GM19324 (cell line): ENCODE results near the gene UMAD1.

ENCODE experiments used
- ATAC-seq: cut with Tn5 transposase; IDR thresholded peaks from one replicate; pipeline ENCODE4 v1.9.1; 2021; ENCODE audit warnings: mild to moderate bottlenecking, moderate library complexity; ENCODE audit not compliant: unreplicated experiment, low FRiP score

UMAD1 gene

DNA sequence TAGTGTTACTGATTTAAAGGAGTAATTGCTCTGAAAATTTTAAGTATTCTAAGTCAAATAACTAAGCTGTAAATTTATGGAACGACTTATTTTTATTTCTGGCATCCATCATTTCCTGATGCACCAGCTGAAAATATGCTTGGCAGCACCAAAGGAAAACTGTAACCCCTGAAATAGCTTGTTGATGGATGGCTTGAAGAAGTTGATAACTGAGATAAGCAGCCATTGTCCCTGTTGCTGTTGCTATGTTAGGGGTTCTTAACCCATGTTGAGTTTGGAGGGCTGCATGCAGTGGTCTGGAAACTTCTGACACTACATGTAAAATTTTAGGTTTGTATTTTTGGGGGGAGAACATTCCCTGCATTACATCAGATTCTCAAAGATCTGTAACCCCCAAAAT is 47.2 kb downstream of the UMAD1 start:
- ATAC-seq = no peak

DNA sequence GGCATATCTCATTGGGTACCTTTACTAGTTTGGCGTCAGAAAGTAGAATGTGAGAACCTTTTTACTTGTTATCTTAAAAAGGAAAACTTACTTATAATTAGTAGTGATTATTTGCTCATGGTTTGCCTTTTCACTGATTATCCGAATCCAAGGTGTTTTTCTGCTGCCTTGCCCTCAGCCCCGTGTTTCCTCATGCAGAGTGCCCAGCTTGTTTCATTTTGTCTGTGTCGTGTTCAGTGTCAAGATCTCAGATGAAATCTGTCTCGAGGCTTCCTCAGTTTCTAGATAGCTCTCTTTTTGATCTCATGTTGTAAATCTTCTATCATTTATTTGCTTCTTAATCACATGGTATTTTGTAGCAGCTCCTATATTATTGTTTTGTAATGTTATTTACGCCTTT is 47.8 kb downstream of the UMAD1 start:
- ATAC-seq = no peak

DNA sequence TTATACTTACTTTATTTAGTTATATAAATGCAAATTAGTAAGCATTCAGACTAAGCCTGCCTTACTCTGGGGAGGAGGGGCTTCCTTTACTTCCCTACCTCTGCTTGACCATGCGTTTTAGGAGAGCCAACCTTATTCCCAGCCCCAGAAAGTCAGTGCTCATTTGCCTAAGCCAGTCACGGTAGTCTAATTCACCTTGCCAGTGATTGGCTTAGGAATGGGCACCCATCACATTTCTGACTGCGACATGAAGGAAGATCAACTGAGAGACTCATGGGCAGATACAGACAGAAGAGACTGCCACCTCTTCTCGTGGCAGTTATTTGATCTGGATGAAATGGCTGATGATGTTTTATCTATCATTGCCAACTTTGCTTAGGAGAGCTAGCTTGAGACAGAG is 48.4 kb downstream of the UMAD1 start:
- ATAC-seq = no peak

- ATAC-seq = no peak
Observed at GRCh38 chr7:7693881-7694280, 53.3 kb downstream of the UMAD1 start.

DNA sequence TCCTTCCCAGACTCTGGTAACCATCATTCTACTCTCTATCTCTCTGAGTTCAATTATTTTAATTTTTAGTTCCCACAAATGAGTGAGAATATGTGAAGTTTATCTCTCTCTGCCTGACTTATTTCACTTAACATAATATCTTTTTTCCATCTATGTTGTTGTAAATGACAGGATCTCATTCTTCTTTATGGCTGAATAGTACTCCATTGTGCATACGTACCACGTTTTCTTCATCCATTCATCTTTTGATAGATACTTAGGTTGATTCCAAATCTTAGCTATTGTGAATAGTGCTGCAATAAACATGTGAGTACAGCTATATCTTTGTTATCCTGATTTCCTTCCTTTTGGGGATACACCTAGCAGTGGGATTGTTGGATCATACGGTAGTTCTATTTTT is 54.0 kb downstream of the UMAD1 start:
- ATAC-seq = no peak

DNA sequence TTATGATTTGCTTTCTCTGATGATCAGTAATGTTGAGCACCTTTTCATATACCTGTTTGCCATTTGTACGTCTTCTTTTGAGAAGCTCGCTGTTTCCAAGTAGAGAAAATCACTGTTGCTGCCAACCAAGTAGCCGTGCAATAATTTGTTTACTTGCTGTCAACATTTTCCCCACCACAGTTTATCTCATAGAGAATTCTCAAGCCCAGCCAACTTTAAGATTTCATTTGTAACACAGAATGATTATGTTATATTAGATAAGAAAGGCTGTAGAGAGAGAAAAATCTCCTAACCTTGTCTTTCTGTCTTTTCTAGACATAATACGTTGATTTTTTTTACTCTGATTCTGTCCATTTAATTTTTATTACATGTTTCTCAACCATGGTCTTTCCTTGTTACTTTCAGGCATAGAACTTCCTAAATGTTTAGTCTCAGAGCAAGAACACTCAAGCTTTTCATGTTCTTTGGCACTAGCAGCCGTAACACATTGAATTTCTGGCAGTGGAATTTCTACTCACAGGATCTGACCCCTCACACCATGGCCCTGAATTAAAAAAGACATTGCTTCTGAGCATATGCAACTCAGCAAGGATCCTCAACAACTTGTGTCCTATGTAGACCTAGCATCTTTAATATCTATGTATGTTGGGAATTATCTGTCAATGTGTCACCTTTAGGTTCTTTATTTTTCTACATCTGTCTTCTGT is 54.7 kb downstream of the UMAD1 start:
- ATAC-seq = no peak

DNA sequence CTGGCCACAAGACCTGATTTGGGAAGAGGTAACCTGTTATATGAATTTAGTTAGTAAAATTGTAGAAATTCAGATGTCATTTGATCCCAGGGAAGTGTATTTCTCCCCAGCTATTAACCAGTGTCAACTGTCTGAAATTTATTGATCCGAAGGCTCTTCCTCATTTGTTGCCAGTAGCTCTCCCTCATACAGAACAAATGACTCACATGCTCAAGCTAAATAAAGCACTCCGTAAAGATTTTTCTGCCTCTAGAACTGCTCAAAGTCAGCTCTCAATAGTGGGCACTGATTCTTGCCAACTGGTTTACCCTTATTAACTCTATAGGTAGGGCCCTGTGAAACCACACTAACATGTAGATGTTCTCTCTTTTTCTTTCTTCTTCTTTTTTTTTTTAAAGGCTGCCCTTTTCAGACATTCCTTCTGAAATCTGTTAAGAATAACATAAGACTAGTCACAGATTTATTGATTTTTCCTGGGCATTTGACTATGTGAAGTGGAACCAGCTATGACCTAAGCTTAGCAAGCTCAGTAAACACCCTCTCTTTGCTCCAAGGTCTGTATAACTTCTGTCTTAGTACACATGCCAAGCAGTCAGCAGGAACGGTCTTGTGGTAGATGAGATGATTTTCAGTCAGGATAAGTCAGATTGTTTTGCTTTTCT is 56.0 kb downstream of the UMAD1 start:
- ATAC-seq = no peak

GRCh38 chr7:7698930-7699329 is 58.4 kb downstream of the UMAD1 start:
- no peak for ATAC-seq

DNA sequence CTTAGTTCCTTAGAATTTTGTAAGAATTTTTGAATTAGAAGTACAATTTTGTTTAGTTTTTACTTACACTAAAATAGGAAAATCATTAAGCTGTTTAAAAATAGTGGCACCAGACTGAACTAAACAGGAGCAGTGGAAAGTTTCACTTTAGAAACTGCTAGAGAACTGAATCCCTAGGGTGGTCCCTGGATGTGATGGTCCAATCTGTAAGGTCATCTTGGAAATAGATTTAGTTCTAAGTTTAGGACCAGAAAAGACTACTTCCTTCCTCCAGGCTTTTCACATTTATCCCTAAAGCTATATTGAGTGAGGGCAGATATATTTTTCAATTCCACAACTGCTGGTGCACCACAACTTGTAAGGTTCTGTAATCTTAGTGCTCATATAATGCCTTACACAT is 58.8 kb downstream of the UMAD1 start:
- ATAC-seq = no peak

GRCh38 chr7:7699970-7700369 is 59.4 kb downstream of the UMAD1 start:
- ATAC-seq = no peak

DNA sequence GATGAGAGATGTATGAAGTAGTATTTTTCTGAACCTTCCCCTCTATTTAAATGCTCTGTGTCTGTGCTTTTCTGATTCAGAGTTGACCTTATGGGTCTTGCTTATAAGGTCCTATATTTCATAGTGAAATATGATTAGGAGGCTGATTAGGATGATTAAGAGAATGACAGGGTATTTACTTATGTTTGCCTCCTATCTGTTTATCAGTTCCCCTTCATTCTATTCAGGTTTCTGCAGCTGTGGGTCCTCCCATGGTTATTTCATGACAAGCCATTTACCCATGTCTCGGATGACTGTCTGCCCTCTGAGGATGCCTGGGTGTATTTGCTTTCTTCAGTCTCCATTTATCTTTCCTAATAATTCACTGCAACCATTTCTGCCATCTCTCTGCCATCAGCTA is 61.0 kb downstream of the UMAD1 start:
- no peak for ATAC-seq

GRCh38 chr7:7702826-7703225 is 62.3 kb downstream of the UMAD1 start:
- no peak for ATAC-seq

DNA sequence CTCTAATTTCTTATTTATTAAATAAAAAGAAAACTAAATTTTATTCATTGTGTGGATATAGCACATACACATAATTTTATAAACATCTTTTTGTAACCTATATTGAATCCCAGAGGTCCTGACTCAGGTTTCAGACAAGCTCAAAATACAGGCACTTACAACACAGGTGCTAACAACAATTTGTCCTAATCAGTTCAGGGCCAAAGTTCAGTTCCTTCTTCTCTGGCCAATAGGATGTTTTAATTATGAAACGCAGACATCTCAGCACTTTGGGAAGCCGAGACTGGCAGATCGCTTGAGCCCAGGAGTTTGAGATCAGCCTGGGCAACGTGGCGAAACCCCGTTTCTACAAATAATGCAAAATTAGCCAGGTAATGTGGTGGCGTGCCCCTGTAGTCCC is 62.9 kb downstream of the UMAD1 start:
- ATAC-seq = no peak

- no peak for ATAC-seq
Observed at GRCh38 chr7:7704867-7705266, 64.3 kb downstream of the UMAD1 start.

GRCh38 chr7:7705318-7705717 is 64.8 kb downstream of the UMAD1 start:
- ATAC-seq = no peak

- ATAC-seq = peak; percentile 67
Observed at GRCh38 chr7:7706101-7706511, 65.6 kb downstream of the UMAD1 start.

DNA sequence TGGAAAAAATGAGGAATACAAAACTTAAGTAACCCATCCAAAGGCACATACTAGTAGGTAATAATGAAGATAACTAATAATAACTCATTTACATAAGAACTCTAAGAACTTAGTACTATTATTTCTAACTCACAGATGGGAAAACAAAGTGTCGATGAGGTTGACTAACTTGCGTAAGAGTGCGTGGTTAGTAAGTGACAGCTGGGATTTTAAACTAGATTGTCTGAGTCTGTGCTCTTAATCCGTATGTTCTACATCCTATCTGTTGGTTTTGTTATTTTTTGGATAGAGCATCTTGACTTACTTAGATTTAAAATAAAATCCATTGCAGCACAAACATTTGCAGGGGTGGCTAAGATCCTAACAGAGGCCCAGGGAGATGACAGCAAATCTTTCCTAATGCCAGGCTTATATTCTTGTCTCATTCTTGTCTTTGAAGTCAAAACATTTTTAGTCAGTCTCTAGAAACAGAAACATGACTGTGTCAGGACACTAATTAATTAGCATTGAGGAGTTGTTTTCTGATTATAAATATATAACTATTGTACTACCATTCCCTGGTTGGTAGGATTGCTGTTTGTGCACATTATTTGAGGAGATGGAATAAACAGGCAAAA is 66.1 kb downstream of the UMAD1 start:
- ATAC-seq = no peak

DNA sequence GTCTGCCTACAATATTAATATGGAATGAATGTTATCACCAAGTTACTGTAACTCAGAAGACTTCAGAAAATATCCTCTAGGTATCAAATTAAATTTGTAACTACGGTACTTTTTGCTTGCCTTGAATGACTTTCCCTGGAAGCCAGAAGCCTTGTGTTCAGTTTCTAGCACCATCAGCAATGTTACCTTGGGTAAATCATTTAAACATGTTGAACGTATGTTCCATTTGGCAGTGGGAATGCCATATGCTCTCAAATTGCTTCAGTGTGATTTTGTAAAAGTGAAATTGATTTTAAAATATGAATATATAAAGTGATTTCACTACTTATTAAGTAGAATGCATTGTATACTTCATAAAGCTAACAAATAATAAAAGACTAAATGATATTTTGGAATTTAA is 66.7 kb downstream of the UMAD1 start:
- ATAC-seq = no peak

- ATAC-seq = no peak
Observed at GRCh38 chr7:7707806-7708205, 67.3 kb downstream of the UMAD1 start.

DNA sequence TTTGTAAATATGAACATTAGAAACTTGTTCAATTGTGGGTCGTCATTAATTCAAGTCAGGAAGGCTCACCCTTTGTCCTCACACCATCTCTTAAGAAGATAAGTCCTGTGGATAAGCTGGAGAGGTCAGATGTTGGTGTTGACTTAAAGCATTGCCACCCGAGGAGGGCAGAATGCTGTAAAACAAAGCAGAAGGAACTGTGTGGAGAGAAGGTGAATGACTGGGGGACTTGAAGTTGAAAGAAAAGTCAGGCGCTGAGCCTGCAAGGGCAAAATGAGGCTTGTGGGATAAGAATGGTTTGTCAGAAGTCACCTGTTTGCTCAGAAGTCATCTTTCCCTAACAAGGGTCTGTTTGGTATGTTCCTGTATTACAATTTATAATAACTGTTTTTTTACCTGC is 68.7 kb downstream of the UMAD1 start:
- no peak for ATAC-seq

GRCh38 chr7:7710469-7710868 is 69.9 kb downstream of the UMAD1 start:
- ATAC-seq = no peak

DNA sequence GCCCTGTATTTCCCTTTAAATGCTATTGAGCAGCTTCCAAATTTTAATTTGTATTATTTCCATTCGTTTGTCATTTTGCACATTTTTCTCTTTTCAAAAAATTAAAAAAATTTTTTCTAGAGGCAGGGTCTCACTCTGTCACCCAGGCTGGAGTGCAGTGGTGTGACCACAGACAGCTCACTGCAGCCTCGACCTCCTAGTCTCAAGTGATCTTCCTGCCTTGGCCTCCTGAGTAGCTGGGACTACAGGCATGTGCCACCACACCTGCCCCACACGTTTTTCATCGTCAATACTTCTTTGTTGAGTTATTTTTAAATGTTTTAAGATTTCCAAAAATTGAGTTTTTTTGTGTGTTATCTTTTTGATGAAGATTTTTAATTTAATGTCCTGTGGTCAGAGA is 73.2 kb downstream of the UMAD1 start:
- no peak for ATAC-seq
